ENCODE data around the gene F13A1. TPM values are rescaled to one million over a fixed set of nuclear protein-coding genes. Genes with fewer than 3 reads are reported as not detected.

Gene F13A1
- total RNA-seq, result 0.05 TPM in 1 of 2 replicates, not detected in the other

DNA sequence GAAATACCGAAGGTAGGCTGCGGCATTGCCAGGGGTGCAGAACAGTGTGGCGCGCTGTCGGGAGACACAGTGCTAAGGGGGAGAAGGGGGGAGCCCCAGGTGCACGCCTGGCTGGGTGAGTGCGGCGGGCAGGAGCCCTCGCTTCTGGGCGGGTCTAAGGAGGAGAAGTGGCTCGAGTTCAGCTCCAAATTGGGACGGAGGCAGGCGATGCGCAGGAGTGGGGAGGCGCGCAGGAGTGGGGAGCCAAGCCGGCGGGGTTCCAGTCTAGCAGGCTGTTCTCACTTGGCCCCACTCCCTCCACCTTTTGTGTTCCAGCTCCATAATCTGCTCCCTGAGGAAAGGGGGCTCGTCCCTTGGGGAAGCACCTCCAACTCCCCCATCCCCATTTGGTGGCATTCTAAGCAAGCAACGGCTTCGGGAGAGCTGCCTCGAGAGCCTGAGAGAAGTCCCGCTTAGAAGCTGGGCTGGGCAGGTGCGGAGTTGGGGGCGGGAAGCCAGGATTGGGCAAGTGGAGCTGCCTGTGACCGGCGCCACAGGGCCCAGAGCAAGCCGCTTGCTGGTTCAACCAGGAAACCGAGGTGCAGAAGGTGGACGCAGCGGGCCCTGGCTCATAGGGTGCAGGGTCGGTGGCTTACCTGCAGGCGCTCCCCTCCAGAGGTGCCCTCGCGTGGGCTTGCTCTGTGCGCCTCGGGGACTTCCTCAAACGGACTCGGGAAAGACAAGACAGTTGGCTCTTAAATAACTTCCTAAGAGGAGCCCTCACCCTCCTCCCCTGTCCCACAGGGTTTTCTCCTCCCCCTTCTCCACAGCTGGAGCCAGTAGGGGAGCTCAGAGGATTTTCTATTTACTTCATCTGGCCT lies at the start of gene F13A1:
F13A1 (minus strand) TSS at position 711 of the 860 bp plus-strand sequence. CDS start 1,998 bp downstream, outside the sequence.

